H1 (cell line): ENCODE data around the gene TBC1D13. TPM values are rescaled to one million over a fixed set of nuclear protein-coding genes. Genes with fewer than 3 reads are reported as not detected.

ENCODE experiments used
- CTCF ChIA-PET: fragments of 300-600 bp; sonication (Branson Sonifier 250); formaldehyde crosslinking; loops from one replicate; lab custom pipeline; 2021; ENCODE audit not compliant: partially characterized antibody; lab: Charles Lee
- POLR2A ChIA-PET: fragments of 300-600 bp; sonication (Branson Sonifier 250); formaldehyde crosslinking; loops from one replicate; lab custom pipeline; 2021; ENCODE audit warnings: inconsistent platforms; ENCODE audit not compliant: partially characterized antibody; lab: Charles Lee
- DNase-seq, 2 experiments: peaks; one replicate each; pipeline versions ENCODE4 v3.0.0 to v3.0.0-alpha.2; 2010 to 2022; ENCODE audit warnings: low spot score in 2 of 2, low read depth in 1 of 2, mixed read lengths in 1 of 2
- FAIRE-seq: peaks from 2 replicates; lab custom pipeline; 2011; peaks lifted over from hg19 to GRCh38; lab: Jason Lieb, UNC
- H2AFZ ChIP-seq: 2 replicates; pipeline ENCODE4 v1.8.1; 2012; ENCODE audit warnings: low read length, inconsistent platforms
- H2AK5ac ChIP-seq: 2 replicates; pipeline ENCODE4 v1.6.1; 2013; ENCODE audit warnings: low read depth, low read length
- H2BK120ac ChIP-seq: replicated peaks from 2 replicates; pipeline ENCODE3; 2013; ENCODE audit warnings: low read depth, low read length, inconsistent platforms
- H2BK12ac ChIP-seq: 2 replicates; pipeline ENCODE4 v1.6.1; 2013; ENCODE audit warnings: low read depth, low read length
- H2BK15ac ChIP-seq: 2 replicates; pipeline ENCODE4 v1.6.1; 2013; ENCODE audit warnings: low read length
- H2BK20ac ChIP-seq: 2 replicates; pipeline ENCODE4 v1.6.1; 2013; ENCODE audit warnings: low read length
- H2BK5ac ChIP-seq: 2 replicates; pipeline ENCODE4 v1.6.1; 2013; ENCODE audit warnings: low read depth, low read length
- H3K14ac ChIP-seq: 2 replicates; pipeline ENCODE4 v1.6.1; 2013; ENCODE audit warnings: inconsistent platforms; ENCODE audit not compliant: insufficient read length
- H3K18ac ChIP-seq: 2 replicates; pipeline ENCODE4 v1.6.1; 2013; ENCODE audit warnings: low read length; ENCODE audit errors: extremely low read depth
- H3K23ac ChIP-seq: 2 replicates; pipeline ENCODE4 v1.6.1; 2013; ENCODE audit warnings: inconsistent platforms; ENCODE audit not compliant: insufficient read length
- H3K23me2 ChIP-seq: 2 replicates; pipeline ENCODE4 v1.6.1; 2013; ENCODE audit warnings: low read depth, low read length
- H3K27ac ChIP-seq: 2 replicates; pipeline ENCODE4 v1.6.1; 2011; ENCODE audit warnings: low read depth, low read length, inconsistent platforms
- H3K27me3 ChIP-seq, 4 experiments: replicated peaks in 1 of 4; 1 replicate in 1 of 4; 2 replicates in 3 of 4; pipeline versions ENCODE4 v1.6.1 to v1.8.1; 2011 to 2013; ENCODE audit warnings: low read length in 3 of 4, mild to moderate bottlenecking in 3 of 4, inconsistent platforms in 2 of 4, mixed read lengths in 2 of 4, moderate library complexity in 1 of 4; ENCODE audit not compliant: control insufficient read depth in 3 of 4, insufficient read depth in 3 of 4; ENCODE audit errors: extremely low read depth in 1 of 4
- H3K36me3 ChIP-seq, 4 experiments: 2 replicates each; pipeline versions ENCODE4 v1.6.1 to v1.8.1; 2011 to 2013; ENCODE audit warnings: mild to moderate bottlenecking in 4 of 4, low read length in 3 of 4, moderate library complexity in 2 of 4, control low read depth in 1 of 4, inconsistent platforms in 1 of 4; ENCODE audit not compliant: insufficient read depth in 4 of 4, control insufficient read depth in 2 of 4
- H3K4ac ChIP-seq: replicated peaks from 2 replicates; pipeline ENCODE3; 2013; ENCODE audit warnings: low read length, low read depth, mixed read lengths, inconsistent platforms; ENCODE audit not compliant: insufficient read length
- H3K4me1 ChIP-seq, 4 experiments: replicated peaks in 1 of 4; 1 replicate in 1 of 4; 2 replicates in 3 of 4; pipeline versions ENCODE4 v1.6.1 to v1.8.1; 2011 to 2013; ENCODE audit warnings: low read length in 3 of 4, inconsistent platforms in 2 of 4, mixed read lengths in 1 of 4; ENCODE audit not compliant: insufficient read depth in 4 of 4, control insufficient read depth in 3 of 4
- H3K4me2 ChIP-seq, 2 experiments: 2 replicates each; pipeline versions ENCODE4 v1.6.1 to v1.8.1; 2011 to 2013; ENCODE audit warnings: low read depth in 2 of 2, low read length in 2 of 2, control low read depth in 1 of 2, inconsistent platforms in 1 of 2, mild to moderate bottlenecking in 1 of 2; ENCODE audit not compliant: insufficient read depth in 1 of 2
- H3K4me3 ChIP-seq, 4 experiments: fragments of 200-600, 300-600 bp in 1 of 4; sonication (generic), shearing (Covaris generic), sonication (Bioruptor Twin) in 1 of 4; 2 replicates each; pipeline versions ENCODE4 v1.5.1 to v1.8.1; 2011 to 2016; ENCODE audit warnings: low read length in 4 of 4, low read depth in 3 of 4, control low read depth in 2 of 4, inconsistent platforms in 2 of 4, mild to moderate bottlenecking in 2 of 4, mixed read lengths in 1 of 4, moderate library complexity in 1 of 4; ENCODE audit not compliant: insufficient read depth in 2 of 4; ENCODE audit errors: extremely low read depth in 1 of 4
- H3K56ac ChIP-seq: replicated peaks from 2 replicates; pipeline ENCODE3; 2013; ENCODE audit warnings: low read depth, mild to moderate bottlenecking, mixed read lengths, low read length, inconsistent platforms; ENCODE audit not compliant: insufficient read length
- H3K79me1 ChIP-seq: 2 replicates; pipeline ENCODE4 v1.6.1; 2013; ENCODE audit warnings: low read depth, low read length, control low read depth
- H3K79me2 ChIP-seq, 2 experiments: 2 replicates each; pipeline versions ENCODE4 v1.6.1 to v1.8.1; 2012 to 2013; ENCODE audit warnings: low read length in 2 of 2, mild to moderate bottlenecking in 2 of 2, inconsistent platforms in 1 of 2; ENCODE audit not compliant: insufficient read depth in 2 of 2, control insufficient read depth in 1 of 2
- H3K9ac ChIP-seq, 4 experiments: replicated peaks in 1 of 4; 1 replicate in 1 of 4; 2 replicates in 3 of 4; pipeline versions ENCODE4 v1.6.1 to v1.8.1; 2011 to 2013; ENCODE audit warnings: low read depth in 3 of 4, low read length in 3 of 4, control low read depth in 2 of 4, mild to moderate bottlenecking in 2 of 4, moderate library complexity in 2 of 4, inconsistent platforms in 1 of 4; ENCODE audit errors: extremely low read depth in 1 of 4
- H3K9me3 ChIP-seq, 2 experiments: 2 replicates each; pipeline versions ENCODE4 v1.6.1 to v1.8.1; 2012 to 2013; ENCODE audit warnings: mild to moderate bottlenecking in 2 of 2, moderate library complexity in 2 of 2, control low read depth in 1 of 2, inconsistent platforms in 1 of 2, low read depth in 1 of 2, low read length in 1 of 2, mixed read lengths in 1 of 2; ENCODE audit not compliant: insufficient read depth in 2 of 2
- H4K20me1 ChIP-seq, 2 experiments: replicated peaks in 1 of 2; 2 replicates each; pipeline versions ENCODE3 to v1.8.1; 2011 to 2013; ENCODE audit warnings: inconsistent platforms in 2 of 2, low read length in 2 of 2, mild to moderate bottlenecking in 1 of 2; ENCODE audit not compliant: insufficient read depth in 2 of 2, control insufficient read depth in 1 of 2
- H4K5ac ChIP-seq: 2 replicates; pipeline ENCODE4 v1.6.1; 2013; ENCODE audit warnings: low read length, low read depth, mixed read lengths, inconsistent platforms; ENCODE audit not compliant: insufficient read length
- H4K8ac ChIP-seq: 2 replicates; pipeline ENCODE4 v1.8.0; 2013; ENCODE audit warnings: mild to moderate bottlenecking, moderate library complexity, low read length, inconsistent platforms; ENCODE audit not compliant: insufficient read depth; ENCODE audit errors: extremely low read depth
- H4K91ac ChIP-seq: replicated peaks from 2 replicates; pipeline ENCODE3; 2013; ENCODE audit warnings: low read length, mixed read lengths, inconsistent platforms; ENCODE audit not compliant: insufficient read length
- POLR2A ChIP-seq, 2 experiments: IDR thresholded peaks; 1 replicate in 1 of 2; 2 replicates in 1 of 2; pipeline ENCODE4 v1.6.1; 2011; ENCODE audit warnings: low read depth in 2 of 2, low read length in 2 of 2, mild to moderate bottlenecking in 2 of 2; ENCODE audit errors: control extremely low read depth in 1 of 2
- WGBS, 2 experiments: shearing (Covaris generic) in 1 of 2; methylation state at CpG; one replicate each; pipeline versions ENCODE4 v1.1.6 to v1.1.7; 2013 to 2015; ENCODE audit warnings: low lambda C conversion rate in 2 of 2, mixed read lengths in 2 of 2, inconsistent platforms in 1 of 2, low coverage in 1 of 2, missing lambda C conversion rate in 1 of 2; ENCODE audit not compliant: insufficient replicate concordance in 2 of 2, insufficient coverage in 1 of 2, insufficient read length in 1 of 2; ENCODE audit errors: extremely low coverage in 1 of 2, missing lambda C conversion rate in 1 of 2; 5-methylcytosine and 5-hydroxymethylcytosine counted together
- polyA plus RNA-seq, 7 experiments: library from polyadenylated mRNA; depleted of rRNA in 3 of 7; stranded (reverse) in 5 of 7; unstranded in 2 of 7; fragments of >200 nt in 5 of 7; fragments of 200-250 nt in 2 of 7; gene quantifications; 1 replicate in 5 of 7; 2 replicates in 1 of 7; 4 replicates in 1 of 7; pipeline versions ENCODE4 v1.2.1 to v1.2.3, GENCODE V29; 2011 to 2013; ENCODE audit warnings: missing spikeins in 2 of 7, mixed read lengths in 2 of 7
- total RNA-seq: library from RNA; stranded (reverse); fragmentation: NEBNext Ultra II Directional; extraction: Animal tissue kit (Norgen Biotek cat#: 25700); gene quantifications from 2 replicates; pipeline ENCODE4 v1.2.1, GENCODE V29; 2021
- TF ChIP-seq, protein P1 (sequence below): IDR thresholded peaks from 2 replicates; pipeline ENCODE4 v1.6.1; 2012; ENCODE audit warnings: low read length, inconsistent platforms

Gene TBC1D13
- total and polyA plus RNA-seq, 2 of the 8 experiments (the other 6 are each of a cell fraction or from before 2014, with no cell fraction given), result 21.3 to 24.7 TPM

DNA sequence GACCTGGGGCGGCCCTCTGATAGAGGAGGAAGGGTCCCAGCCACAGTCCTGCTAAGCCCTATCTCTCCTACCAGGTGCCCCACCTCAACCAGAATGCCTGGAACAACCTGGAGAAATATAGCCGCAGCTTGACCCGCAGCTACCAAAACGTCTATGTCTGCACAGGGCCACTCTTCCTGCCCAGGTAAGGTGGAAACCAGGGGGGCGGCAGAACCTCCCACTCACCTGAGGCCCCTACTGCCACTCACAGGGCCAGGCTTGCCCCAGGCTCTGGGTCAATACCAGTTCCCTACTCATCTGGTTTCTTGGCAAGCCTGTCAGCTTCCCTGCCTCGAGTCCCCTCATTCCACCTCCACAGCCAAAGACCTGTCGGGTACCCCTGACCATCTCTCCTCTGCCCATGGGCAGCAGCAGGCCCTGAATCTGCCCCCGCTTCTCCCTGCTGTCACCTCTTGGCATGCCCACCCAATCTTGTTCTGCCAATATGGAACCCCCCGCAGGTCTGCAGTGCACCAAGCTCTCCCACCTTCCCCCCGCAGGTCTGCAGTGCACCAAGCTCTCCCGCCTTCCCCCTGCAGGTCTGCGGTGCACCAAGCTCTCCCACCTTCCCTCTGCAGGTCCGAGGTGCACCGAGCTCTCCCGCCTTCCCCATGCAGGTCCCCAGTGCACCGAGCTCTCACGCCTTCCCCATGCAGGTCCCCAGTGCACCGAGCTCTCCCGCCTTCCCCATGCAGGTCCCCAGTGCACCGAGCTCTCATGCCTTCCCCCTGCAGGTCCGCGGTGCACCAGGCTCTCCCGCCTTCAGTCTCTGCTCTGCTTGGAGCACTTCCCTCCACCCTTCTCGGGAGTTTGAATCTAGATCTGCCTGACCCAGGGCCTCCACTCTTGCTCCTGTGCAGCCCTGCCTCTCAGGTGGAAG is 33.9 kb downstream of the TBC1D13 start:
- no peaks in the 10 kb centered on the region; the same call in 1 of the 2 replicates for H3K79me1 ChIP-seq
- H3K18ac ChIP-seq, result no peak overlapping the region
- H3K4me1 ChIP-seq, result peaks cover 0 to 11% (median 3%) of the 10 kb centered on the region in 4 experiments; a peak in 2 of 7 replicates
- no peak overlapping the region for H3K56ac ChIP-seq
- DNase-seq (no peak), FAIRE-seq (no peak)
- peaks cover 5 to 22% of the 10 kb centered on the region in 2 experiments for H4K20me1 ChIP-seq
- H2BK20ac ChIP-seq, result no peak overlapping the region
- no peak overlapping the region for H2AK5ac ChIP-seq
- H3K23ac ChIP-seq, result no peak overlapping the region
- H3K4me3 ChIP-seq, result no peak overlapping the region
- H3K79me2 ChIP-seq, result no peaks in the 10 kb centered on the region
- CTCF ChIA-PET, result interaction anchor here (0.8 to 2.6 kb wide), 5 partner anchors 56 to 107 kb away, joined by 3 to 8 read pairs (median 4); no protein-coding TSS in a partner anchor
- TF ChIP-seq POLR2A (IDR thresholded peaks at IDR 0.05; ENCODE audit: control extremely low read depth in 1 of 2, low read depth in 2 of 2, low read length in 2 of 2), result peak in 1 of 2 experiments; percentile 29; a peak in 1 of 3 replicates
- TF ChIP-seq, protein P1, sequence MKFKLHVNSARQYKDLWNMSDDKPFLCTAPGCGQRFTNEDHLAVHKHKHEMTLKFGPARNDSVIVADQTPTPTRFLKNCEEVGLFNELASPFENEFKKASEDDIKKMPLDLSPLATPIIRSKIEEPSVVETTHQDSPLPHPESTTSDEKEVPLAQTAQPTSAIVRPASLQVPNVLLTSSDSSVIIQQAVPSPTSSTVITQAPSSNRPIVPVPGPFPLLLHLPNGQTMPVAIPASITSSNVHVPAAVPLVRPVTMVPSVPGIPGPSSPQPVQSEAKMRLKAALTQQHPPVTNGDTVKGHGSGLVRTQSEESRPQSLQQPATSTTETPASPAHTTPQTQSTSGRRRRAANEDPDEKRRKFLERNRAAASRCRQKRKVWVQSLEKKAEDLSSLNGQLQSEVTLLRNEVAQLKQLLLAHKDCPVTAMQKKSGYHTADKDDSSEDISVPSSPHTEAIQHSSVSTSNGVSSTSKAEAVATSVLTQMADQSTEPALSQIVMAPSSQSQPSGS, result no peak
- POLR2A ChIA-PET, result interaction anchor here (0.6 to 5.1 kb wide), 14 partner anchors 9 to 183 kb away, joined by 3 to 62 read pairs (median 4); partner anchors contain the start of genes DOLK, NUP188, SPOUT1 and ZDHHC12
- H4K91ac ChIP-seq, result no peak overlapping the region
- no peak overlapping the region for H2BK120ac ChIP-seq
- no peaks in the 10 kb centered on the region for H3K27me3 ChIP-seq
- H2BK12ac ChIP-seq, result no peak overlapping the region
- H3K36me3 ChIP-seq, result peaks cover 23 to 45% (median 36%) of the 10 kb centered on the region in 4 experiments
- no peak overlapping the region for H3K9ac ChIP-seq
- no peak overlapping the region for H3K14ac ChIP-seq
- no peak overlapping the region for H4K5ac ChIP-seq
- no peak overlapping the region for H3K4me2 ChIP-seq
- H2BK15ac ChIP-seq, result no peak overlapping the region
- peaks cover 7% of the 10 kb centered on the region; the same call in 1 of the 2 replicates for H3K23me2 ChIP-seq
- 93% methylated on average over 23 of the region's 24 CpGs; no CpG with 5 or more reads in 1 of the 2 experiments for WGBS, 2 experiments
- no peak overlapping the region for H2AFZ ChIP-seq
- H3K27ac ChIP-seq, result no peak overlapping the region
- H3K4ac ChIP-seq, result no peak overlapping the region
- no peaks in the 10 kb centered on the region for H3K9me3 ChIP-seq
- peak overlapping the region; percentile 16; the same call in 1 of the 2 replicates for H2BK5ac ChIP-seq
- peak overlapping the region; percentile 64; the same call in 1 of the 2 replicates for H4K8ac ChIP-seq
